Ishikawa (cell line): Measurements from ENCODE around the gene NOD2.

Experiments used
- CEBPB ChIP-seq: IDR thresholded peaks from 2 replicates; pipeline ENCODE4 v1.6.1; 2012
- CREB1 ChIP-seq: IDR thresholded peaks from 2 replicates; pipeline ENCODE4 v1.6.1; 2012; ENCODE audit warnings: low read depth
- EGR1 ChIP-seq: IDR thresholded peaks from 2 replicates; pipeline ENCODE4 v1.6.1; 2012
- EP300 ChIP-seq: IDR thresholded peaks from 2 replicates; pipeline ENCODE4 v1.6.1; 2012; ENCODE audit warnings: borderline replicate concordance
- FOXM1 ChIP-seq: IDR thresholded peaks from 2 replicates; pipeline ENCODE4 v1.6.1; 2012; ENCODE audit warnings: low read depth, borderline replicate concordance
- NFIC ChIP-seq: IDR thresholded peaks from 2 replicates; pipeline ENCODE4 v1.6.1; 2012
- RAD21 ChIP-seq: IDR thresholded peaks from 2 replicates; pipeline ENCODE4 v1.6.1; 2012; ENCODE audit warnings: low read depth
- REST ChIP-seq: IDR thresholded peaks from 2 replicates; pipeline ENCODE4 v1.6.1; 2012; ENCODE audit warnings: low read depth, mild to moderate bottlenecking
- TAF1 ChIP-seq: IDR thresholded peaks from 2 replicates; pipeline ENCODE4 v1.6.1; 2012; ENCODE audit warnings: low read depth, mild to moderate bottlenecking
- TEAD4 ChIP-seq: IDR thresholded peaks from 2 replicates; pipeline ENCODE4 v1.6.1; 2012
- ZBTB7A ChIP-seq: IDR thresholded peaks from 2 replicates; pipeline ENCODE4 v1.6.1; 2012; ENCODE audit warnings: low read depth
- TF ChIP-seq, protein P1 (sequence below): IDR thresholded peaks from 2 replicates; pipeline ENCODE4 v1.6.1; 2012

DNA sequence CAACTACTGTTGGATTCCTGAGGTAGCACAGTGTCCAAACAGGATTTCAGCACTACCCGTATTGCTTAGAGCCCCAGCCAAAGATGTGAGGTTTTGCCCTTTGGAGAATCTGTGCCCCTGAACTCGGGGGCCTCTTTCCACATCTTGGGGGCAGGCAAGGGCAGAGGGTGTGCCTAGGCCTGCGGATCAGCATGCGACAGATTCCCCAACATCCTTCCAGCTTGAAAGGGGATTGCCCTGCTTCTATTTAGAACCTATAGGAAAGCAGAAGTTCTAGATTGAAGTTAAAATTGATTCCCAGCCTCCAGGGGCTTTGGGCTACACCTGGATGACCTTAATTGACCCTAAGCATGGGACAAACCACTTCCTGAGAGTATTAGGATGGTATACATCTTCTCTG is 19.6 kb downstream of the NOD2 start:
- no peak for TF ChIP-seq EGR1
- TF ChIP-seq REST, result no peak
- TF ChIP-seq EP300, result no peak
- no peak for TF ChIP-seq TEAD4
- TF ChIP-seq CREB1, result no peak
- no peak for TF ChIP-seq RAD21
- TF ChIP-seq, protein P1, sequence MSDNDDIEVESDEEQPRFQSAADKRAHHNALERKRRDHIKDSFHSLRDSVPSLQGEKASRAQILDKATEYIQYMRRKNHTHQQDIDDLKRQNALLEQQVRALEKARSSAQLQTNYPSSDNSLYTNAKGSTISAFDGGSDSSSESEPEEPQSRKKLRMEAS, result no peak
- TF ChIP-seq TAF1, result no peak
- no peak for TF ChIP-seq ZBTB7A
- TF ChIP-seq CEBPB, result no peak
- TF ChIP-seq NFIC, result no peak
- TF ChIP-seq FOXM1, result no peak
